Osteocyte (in vitro differentiated cells): ENCODE results near the gene PKM. TPM values are rescaled to one million over a fixed set of nuclear protein-coding genes. Genes with fewer than 3 reads are reported as not detected.

ENCODE experiments used
- DNase-seq: peaks from one replicate; pipeline ENCODE4 v3.0.0; 2021; ENCODE audit warnings: mixed read lengths; ENCODE audit not compliant: unreplicated experiment; ENCODE audit errors: extremely low spot score
- H3K27ac Mint-ChIP-seq: one replicate; pipeline ENCODE4 v1.8.0; 2021; ENCODE audit warnings: mild to moderate bottlenecking, mixed read lengths; ENCODE audit not compliant: unreplicated experiment
- H3K27me3 Mint-ChIP-seq: one replicate; pipeline ENCODE4 v1.8.0; 2021; ENCODE audit warnings: mixed read lengths; ENCODE audit not compliant: unreplicated experiment
- H3K36me3 Mint-ChIP-seq: one replicate; pipeline ENCODE4 v1.8.0; 2021; ENCODE audit warnings: mixed read lengths; ENCODE audit not compliant: unreplicated experiment
- H3K4me1 Mint-ChIP-seq: one replicate; pipeline ENCODE4 v1.8.0; 2021; ENCODE audit warnings: mixed read lengths; ENCODE audit not compliant: unreplicated experiment
- H3K4me3 Mint-ChIP-seq: one replicate; pipeline ENCODE4 v1.8.0; 2021; ENCODE audit warnings: mild to moderate bottlenecking, moderate library complexity, mixed read lengths; ENCODE audit not compliant: unreplicated experiment
- H3K9me3 Mint-ChIP-seq: one replicate; pipeline ENCODE4 v1.8.0; 2021; ENCODE audit warnings: mixed read lengths; ENCODE audit not compliant: unreplicated experiment
- total RNA-seq: library from RNA; stranded (reverse); gene quantifications from 2 replicates; pipeline ENCODE4 v1.2.1, GENCODE V29; 2021
- TF ChIP-seq, protein P1 (sequence below): fragments of 200-600 bp; sonication (generic); IDR thresholded peaks from 2 replicates; pipeline ENCODE4 v1.5.0; 2021; ENCODE audit warnings: antibody characterized with exemption, mild to moderate bottlenecking, moderate library complexity

Gene PKM
- total RNA-seq, 1 donor from 2014 or later = 617 TPM

DNA sequence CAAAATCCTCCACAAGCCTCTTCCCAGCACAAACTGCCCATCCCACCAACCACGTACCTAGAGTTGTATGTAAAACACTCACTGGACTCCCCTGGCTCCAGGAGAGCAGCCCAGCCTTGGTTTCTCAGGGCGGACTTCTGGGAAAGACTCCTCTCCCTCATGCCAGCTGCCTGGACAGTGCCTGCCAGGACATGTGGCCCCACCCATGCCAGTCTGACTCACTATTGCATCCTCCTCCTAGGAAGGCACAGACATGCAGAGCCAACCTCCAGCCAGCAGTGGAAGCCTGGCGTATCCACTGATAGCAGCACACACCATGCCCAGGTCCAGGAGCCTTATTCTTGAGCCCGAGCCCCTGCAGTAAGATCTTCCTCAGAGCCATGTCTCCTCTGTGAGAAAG is 8.6 kb downstream of the PKM start:
- Mint-ChIP-seq H3K9me3 (no peaks in the 10 kb centered on the region), H3K36me3 (peaks cover 28% of the 10 kb centered on the region)

DNA sequence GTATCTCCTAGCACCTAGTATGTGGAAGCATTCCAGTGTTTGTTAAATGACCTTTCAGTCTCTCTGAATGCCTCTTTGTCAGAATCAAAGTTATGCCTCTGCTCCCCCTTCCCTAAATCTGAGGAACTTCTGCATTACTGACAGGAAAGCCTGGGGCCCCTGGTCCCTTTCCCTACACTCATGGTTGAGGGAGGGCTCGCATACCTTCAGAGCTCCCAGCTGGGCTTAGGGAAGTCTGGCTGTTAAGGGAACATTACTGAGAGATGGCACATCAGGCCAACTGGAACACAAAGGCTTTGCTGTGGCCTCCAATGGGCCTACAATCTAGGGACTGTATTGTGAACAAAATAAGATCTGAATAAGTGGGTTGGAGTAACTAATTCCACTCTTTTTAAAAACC is 10.3 kb downstream of the PKM start:
- peak overlapping the region; percentile 55 for H3K27ac Mint-ChIP-seq

More for the DNA sequence above, 8.6 kb downstream of the PKM start:
- H3K4me1 Mint-ChIP-seq = peaks cover 52% of the 10 kb centered on the region
- H3K27me3 Mint-ChIP-seq = no peaks in the 10 kb centered on the region
- no peak for DNase-seq
- peak overlapping the region; percentile 93 for H3K27ac Mint-ChIP-seq
- H3K4me3 Mint-ChIP-seq = peak overlapping the region; percentile 31
- TF ChIP-seq, protein P1, sequence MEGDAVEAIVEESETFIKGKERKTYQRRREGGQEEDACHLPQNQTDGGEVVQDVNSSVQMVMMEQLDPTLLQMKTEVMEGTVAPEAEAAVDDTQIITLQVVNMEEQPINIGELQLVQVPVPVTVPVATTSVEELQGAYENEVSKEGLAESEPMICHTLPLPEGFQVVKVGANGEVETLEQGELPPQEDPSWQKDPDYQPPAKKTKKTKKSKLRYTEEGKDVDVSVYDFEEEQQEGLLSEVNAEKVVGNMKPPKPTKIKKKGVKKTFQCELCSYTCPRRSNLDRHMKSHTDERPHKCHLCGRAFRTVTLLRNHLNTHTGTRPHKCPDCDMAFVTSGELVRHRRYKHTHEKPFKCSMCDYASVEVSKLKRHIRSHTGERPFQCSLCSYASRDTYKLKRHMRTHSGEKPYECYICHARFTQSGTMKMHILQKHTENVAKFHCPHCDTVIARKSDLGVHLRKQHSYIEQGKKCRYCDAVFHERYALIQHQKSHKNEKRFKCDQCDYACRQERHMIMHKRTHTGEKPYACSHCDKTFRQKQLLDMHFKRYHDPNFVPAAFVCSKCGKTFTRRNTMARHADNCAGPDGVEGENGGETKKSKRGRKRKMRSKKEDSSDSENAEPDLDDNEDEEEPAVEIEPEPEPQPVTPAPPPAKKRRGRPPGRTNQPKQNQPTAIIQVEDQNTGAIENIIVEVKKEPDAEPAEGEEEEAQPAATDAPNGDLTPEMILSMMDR = no peak

DNA sequence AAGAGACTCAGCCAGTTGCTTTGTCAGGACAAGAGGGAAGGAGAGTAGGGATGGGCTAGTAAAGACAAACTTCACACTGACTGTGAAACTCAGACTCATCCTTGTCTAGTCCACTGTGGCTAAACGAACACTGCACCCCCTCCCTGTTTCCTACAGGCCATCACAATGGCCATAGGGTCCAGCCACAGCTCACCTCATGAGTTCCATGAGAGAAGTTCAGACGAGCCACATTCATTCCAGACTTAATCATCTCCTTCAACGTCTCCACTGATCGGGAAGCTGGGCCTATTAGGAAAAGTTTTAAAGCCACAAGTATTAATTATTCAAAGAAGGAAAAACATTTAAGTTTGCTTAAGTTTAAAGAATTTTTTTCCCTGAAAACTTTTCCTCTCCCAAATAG is 13.8 kb downstream of the PKM start:
- Mint-ChIP-seq H3K4me3 (no peak overlapping the region), H3K9me3 (no peaks in the 10 kb centered on the region), H3K4me1 (peaks cover 9% of the 10 kb centered on the region), H3K27ac (no peak overlapping the region), H3K36me3 (peaks cover 46% of the 10 kb centered on the region), H3K27me3 (no peaks in the 10 kb centered on the region)
- TF ChIP-seq, protein P1 = no peak
- DNase-seq = no peak

More for the DNA sequence above, 10.3 kb downstream of the PKM start:
- Mint-ChIP-seq H3K27me3 (no peaks in the 10 kb centered on the region), H3K9me3 (no peaks in the 10 kb centered on the region), H3K36me3 (peaks cover 36% of the 10 kb centered on the region), H3K4me1 (peaks cover 36% of the 10 kb centered on the region), H3K4me3 (no peak overlapping the region)
- DNase-seq = no peak
- TF ChIP-seq, protein P1 = no peak

DNA sequence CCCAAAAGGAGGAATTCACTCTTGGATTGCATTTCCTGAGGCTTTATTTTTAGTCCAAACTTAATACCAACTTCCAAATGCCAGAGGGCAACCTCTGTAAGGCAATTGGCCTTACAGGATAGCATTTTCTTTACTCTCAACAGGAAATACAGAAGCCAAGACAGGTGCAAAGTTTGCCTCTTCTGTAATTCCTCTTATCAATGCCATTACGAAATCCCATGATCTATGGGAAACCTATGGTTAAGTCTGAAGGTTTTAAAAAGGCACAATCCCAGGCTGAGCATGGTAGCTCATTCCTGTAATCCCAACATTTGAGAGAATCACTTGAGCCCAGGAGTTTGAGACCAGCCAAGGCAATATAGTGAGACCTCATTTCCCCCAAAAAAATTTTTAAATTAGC is 14.9 kb downstream of the PKM start:
- H3K4me3 Mint-ChIP-seq = no peak overlapping the region
- DNase-seq = no peak
- no peaks in the 10 kb centered on the region for H3K27me3 Mint-ChIP-seq
- TF ChIP-seq, protein P1 = no peak
- no peaks in the 10 kb centered on the region for H3K9me3 Mint-ChIP-seq
- peaks cover 2% of the 10 kb centered on the region for H3K4me1 Mint-ChIP-seq
- H3K27ac Mint-ChIP-seq = no peak overlapping the region
- peaks cover 54% of the 10 kb centered on the region for H3K36me3 Mint-ChIP-seq

DNA sequence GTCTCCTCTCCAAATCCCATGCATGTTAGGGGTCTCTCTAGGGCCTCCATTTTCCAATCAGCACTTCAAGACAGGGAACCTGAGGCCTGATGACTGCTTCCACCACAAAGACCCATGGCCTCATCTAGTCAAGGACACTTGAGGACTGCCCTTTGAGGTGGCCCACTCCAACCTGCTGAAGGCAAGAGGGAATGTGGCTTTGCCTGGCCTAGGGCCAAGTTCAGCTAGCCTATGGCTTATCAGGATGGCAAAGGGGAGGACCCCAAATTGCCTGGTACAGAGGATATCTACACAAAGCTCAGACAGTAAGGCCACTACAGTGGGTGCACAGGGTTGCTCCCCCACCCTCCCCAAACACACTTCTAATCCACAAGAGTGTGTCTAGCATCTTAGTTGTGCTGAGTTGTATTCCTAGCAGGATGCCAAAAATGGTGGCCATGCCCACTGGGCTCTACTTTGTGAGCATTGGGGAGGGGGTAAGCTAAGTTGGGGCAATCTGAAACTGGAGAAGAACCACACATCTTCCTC is 23.4 kb downstream of the PKM start:
- H3K27me3 Mint-ChIP-seq = no peaks in the 10 kb centered on the region
- H3K27ac Mint-ChIP-seq = no peak overlapping the region
- peaks cover 69% of the 10 kb centered on the region for H3K36me3 Mint-ChIP-seq
- H3K9me3 Mint-ChIP-seq = no peaks in the 10 kb centered on the region
- H3K4me1 Mint-ChIP-seq = no peaks in the 10 kb centered on the region
- no peak overlapping the region for H3K4me3 Mint-ChIP-seq
- DNase-seq = no peak
- TF ChIP-seq, protein P1 = no peak
